Right lobe of liver (tissue), 4 donors: ENCODE results near the gene GMDS.
"Not testable (repeated sequence)": the region's sequence is repeated elsewhere in the genome, so short reads cannot be mapped to it uniquely, and the experiment has no call there.

Experiments used
- POLR2A ChIP-seq: fragments of 450-650 bp; IDR thresholded peaks from one replicate; pipeline ENCODE4 v1.6.1; 2017; ENCODE audit warnings: antibody characterized with exemption, mild to moderate bottlenecking
- TF ChIP-seq, protein P1 (sequence below), 4 donors: fragments of 200-600 bp in 3 of 4; fragments of 450-650 bp in 1 of 4; IDR thresholded peaks; one replicate each; pipeline versions ENCODE4 v1.5.1 to v1.8.0; 2016 to 2022; ENCODE audit warnings: antibody characterized with exemption in 4 of 4, mild to moderate bottlenecking in 2 of 4
- donor health status: DM: no; HTN: no; CAD: no.
- donor health status: DM: no; HTN: no; CAD: no.
- donor health status: DM: no; HTN: yes; CAD: no.

DNA sequence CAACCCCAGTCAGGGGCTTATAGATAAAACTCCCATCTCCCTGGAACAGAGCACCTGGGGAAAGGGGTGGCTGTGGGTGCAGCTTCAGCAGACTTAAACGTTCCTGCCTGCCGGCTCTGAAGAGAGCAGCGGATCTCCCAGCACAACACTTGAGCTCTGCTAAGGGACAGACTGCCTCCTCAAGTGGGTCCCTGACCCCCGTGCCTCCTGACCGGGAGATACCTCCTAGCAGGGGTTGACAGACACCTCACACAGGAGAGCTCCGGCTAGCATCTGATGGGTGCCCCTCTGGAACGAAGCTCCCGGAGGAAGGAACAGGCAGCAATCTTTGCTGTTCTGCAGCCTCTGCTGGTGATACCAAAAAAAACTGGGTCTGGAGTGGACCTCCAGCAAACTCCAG is 494.3 kb downstream of the GMDS start:
- TF ChIP-seq, protein P1, sequence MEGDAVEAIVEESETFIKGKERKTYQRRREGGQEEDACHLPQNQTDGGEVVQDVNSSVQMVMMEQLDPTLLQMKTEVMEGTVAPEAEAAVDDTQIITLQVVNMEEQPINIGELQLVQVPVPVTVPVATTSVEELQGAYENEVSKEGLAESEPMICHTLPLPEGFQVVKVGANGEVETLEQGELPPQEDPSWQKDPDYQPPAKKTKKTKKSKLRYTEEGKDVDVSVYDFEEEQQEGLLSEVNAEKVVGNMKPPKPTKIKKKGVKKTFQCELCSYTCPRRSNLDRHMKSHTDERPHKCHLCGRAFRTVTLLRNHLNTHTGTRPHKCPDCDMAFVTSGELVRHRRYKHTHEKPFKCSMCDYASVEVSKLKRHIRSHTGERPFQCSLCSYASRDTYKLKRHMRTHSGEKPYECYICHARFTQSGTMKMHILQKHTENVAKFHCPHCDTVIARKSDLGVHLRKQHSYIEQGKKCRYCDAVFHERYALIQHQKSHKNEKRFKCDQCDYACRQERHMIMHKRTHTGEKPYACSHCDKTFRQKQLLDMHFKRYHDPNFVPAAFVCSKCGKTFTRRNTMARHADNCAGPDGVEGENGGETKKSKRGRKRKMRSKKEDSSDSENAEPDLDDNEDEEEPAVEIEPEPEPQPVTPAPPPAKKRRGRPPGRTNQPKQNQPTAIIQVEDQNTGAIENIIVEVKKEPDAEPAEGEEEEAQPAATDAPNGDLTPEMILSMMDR (IDR thresholded peaks at IDR 0.05) = not testable (repeated sequence)
- not testable (repeated sequence) for TF ChIP-seq POLR2A
